Measurements from ENCODE around the gene RGS8.

RGS8 gene

GRCh38 chr1:182649041-182649440, 35.3 kb downstream of the RGS8 start:
- DNase-seq (ENCODE audit: low read depth, low spot score) = no peak
- no peak for TF ChIP-seq CTCF (IDR thresholded peaks at IDR 0.05; ENCODE audit: low read depth, low read length)
- in situ Hi-C loops (cut with HindIII; ENCODE audit: low sequenced_read_pairs) = no loop called here

GRCh38 chr1:182646739-182647138, 37.6 kb downstream of the RGS8 start:
- in situ Hi-C loops (cut with HindIII; ENCODE audit: low sequenced_read_pairs) = no loop called here
- no peak overlapping the region for H3K4me3 ChIP-seq (ENCODE audit: low read depth, low read length)
- TF ChIP-seq CTCF (IDR thresholded peaks at IDR 0.05; ENCODE audit: low read depth, low read length) = no peak
- DNase-seq (ENCODE audit: low read depth, low spot score) = no peak

More at GRCh38 chr1:182649041-182649440, 35.3 kb downstream of the RGS8 start:
- H3K4me3 ChIP-seq (ENCODE audit: low read depth, low read length) = no peak overlapping the region

- TF ChIP-seq CTCF (IDR thresholded peaks at IDR 0.05; ENCODE audit: low read depth, low read length) = no peak
- in situ Hi-C loops (cut with HindIII; ENCODE audit: low sequenced_read_pairs) = no loop called here
- H3K4me3 ChIP-seq (ENCODE audit: low read depth, low read length) = no peak overlapping the region
- no peak for DNase-seq (ENCODE audit: low read depth, low spot score)
These were observed 39.5 kb downstream of the RGS8 start for GRCh38 chr1:182644886-182645285.

GRCh38 chr1:182643699-182644098, 40.7 kb downstream of the RGS8 start:
- H3K4me3 ChIP-seq (ENCODE audit: low read depth, low read length) = no peak overlapping the region
- no peak for TF ChIP-seq CTCF (IDR thresholded peaks at IDR 0.05; ENCODE audit: low read depth, low read length)
- DNase-seq (ENCODE audit: low read depth, low spot score) = no peak
- in situ Hi-C loops (cut with HindIII; ENCODE audit: low sequenced_read_pairs) = no loop called here

- H3K4me3 ChIP-seq (ENCODE audit: low read depth, low read length) = no peak overlapping the region
- DNase-seq (ENCODE audit: low read depth, low spot score) = no peak
- no peak for TF ChIP-seq CTCF (IDR thresholded peaks at IDR 0.05; ENCODE audit: low read depth, low read length)
- in situ Hi-C loops (cut with HindIII; ENCODE audit: low sequenced_read_pairs) = no loop called here
These were observed 41.9 kb downstream of the RGS8 start for GRCh38 chr1:182642461-182642860.

GRCh38 chr1:182641561-182641960, 42.8 kb downstream of the RGS8 start:
- no peak overlapping the region for H3K4me3 ChIP-seq (ENCODE audit: low read depth, low read length)
- in situ Hi-C loops (cut with HindIII; ENCODE audit: low sequenced_read_pairs) = no loop called here
- no peak for TF ChIP-seq CTCF (IDR thresholded peaks at IDR 0.05; ENCODE audit: low read depth, low read length)
- DNase-seq (ENCODE audit: low read depth, low spot score) = no peak

GRCh38 chr1:182639330-182639729, 45.1 kb downstream of the RGS8 start:
- no peak for TF ChIP-seq CTCF (IDR thresholded peaks at IDR 0.05; ENCODE audit: low read depth, low read length)
- no peak for DNase-seq (ENCODE audit: low read depth, low spot score)
- no peak overlapping the region for H3K4me3 ChIP-seq (ENCODE audit: low read depth, low read length)
- in situ Hi-C loops (cut with HindIII; ENCODE audit: low sequenced_read_pairs) = no loop called here

Measured in astrocyte of the spinal cord (primary cell).